GM18858 (cell line): ENCODE measurements around the gene PCSK4.
A peak's percentile ranks its signal among the peaks of the same experiment; 100 is the strongest.
"Not testable (repeated sequence)": the region's sequence is repeated elsewhere in the genome, so short reads cannot be mapped to it uniquely, and the experiment has no call there.

Experiments used
- ATAC-seq: cut with Tn5 transposase; IDR thresholded peaks from one replicate; pipeline ENCODE4 v1.9.1; 2021; ENCODE audit not compliant: unreplicated experiment

PCSK4 gene

GRCh38 chr19:1490311-1491113 is at the start of gene PCSK4:
Gene PCSK4 (minus strand): TSS chr19:1490350. CDS start chr19:1490346, 4 bp downstream.
- peak; percentile 71 for ATAC-seq

DNA sequence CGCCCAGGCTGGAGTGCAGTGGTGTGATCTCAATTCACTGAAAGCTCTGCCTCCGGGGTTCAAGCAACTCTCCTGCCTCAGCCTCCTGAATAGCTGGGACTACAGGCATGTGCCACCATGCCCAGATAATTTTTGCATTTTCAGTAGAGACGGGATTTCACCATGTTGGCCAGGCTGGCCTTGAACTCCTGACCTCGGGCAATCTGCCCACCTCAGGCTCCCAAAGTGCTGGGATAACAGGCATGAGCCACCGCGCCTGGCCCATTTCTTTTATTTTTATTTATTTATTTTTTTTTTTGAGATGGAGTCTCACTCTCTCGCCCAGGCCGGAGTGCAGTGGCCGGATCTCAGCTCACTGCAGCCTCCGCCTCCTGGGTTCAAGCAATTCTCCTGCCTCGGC is 49.6 kb upstream of the PCSK4 start:
- not testable (repeated sequence) for ATAC-seq

DNA sequence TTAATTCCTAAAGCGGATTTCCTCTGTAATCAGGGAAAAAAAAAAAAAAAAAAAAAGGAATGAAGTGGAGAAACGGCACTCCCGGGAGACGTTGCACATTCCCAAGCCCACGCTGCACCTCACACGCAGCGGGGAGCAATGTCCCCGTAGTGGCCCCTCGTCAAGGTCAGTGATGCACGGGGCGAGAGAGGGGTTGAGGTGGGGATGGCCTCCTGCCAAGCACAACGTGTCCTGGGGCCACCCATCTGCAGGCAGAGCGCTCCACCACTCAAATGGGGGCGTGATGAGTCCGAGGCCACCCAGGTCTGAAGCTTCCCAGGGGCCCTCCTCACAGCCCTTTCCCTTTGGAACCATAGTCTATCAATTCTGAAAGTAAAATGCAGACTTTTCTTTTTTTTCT is 48.8 kb upstream of the PCSK4 start:
- no peak for ATAC-seq

- not testable (repeated sequence) for ATAC-seq
These were observed 45.5 kb upstream of the PCSK4 start for GRCh38 chr19:1535699-1536098.

- no peak for ATAC-seq
These were observed 44.8 kb upstream of the PCSK4 start for GRCh38 chr19:1534972-1535371.

- ATAC-seq: no peak
These were observed 43.5 kb upstream of the PCSK4 start for GRCh38 chr19:1533510-1534150.

GRCh38 chr19:1532003-1532402 is 41.9 kb upstream of the PCSK4 start:
- ATAC-seq: no peak

DNA sequence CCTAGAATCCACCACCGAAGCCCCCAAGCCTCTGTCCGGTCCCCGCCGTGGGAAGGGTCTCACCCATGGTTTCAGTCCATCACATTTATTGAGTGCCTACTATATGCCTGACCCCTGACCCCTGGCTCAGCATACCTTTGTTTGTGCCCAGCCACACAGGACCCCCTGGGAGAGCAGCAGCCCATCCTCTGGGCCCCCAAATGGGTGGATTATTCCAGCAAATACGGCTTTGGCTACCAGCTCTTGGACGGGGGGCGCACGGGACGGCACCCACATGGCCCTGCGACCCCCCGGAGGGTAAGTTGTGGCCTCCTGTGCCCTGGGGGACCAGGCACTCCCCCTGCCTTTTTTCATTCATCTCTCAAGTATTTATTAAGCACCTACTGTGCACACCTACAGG is 41.4 kb upstream of the PCSK4 start:
- no peak for ATAC-seq

DNA sequence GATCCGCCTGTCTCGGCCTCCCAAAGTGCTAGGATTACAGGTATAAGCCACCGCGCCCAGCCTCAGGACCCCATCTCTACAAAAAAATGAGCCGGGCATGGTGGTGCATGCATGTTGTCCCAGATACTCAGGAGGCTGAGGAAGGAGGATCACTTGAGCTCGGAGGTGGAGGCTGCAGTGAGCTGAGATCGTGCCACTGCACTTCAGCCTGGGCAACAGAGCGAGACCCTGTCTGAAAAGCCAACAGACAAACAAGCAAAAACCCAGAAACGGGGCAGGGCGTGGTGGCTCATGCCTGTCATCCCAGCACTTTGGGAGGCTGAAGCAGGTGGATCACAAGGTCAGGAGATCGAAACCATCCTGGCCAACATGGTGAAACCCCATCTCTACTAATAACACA is 40.7 kb upstream of the PCSK4 start:
- ATAC-seq: not testable (repeated sequence)

DNA sequence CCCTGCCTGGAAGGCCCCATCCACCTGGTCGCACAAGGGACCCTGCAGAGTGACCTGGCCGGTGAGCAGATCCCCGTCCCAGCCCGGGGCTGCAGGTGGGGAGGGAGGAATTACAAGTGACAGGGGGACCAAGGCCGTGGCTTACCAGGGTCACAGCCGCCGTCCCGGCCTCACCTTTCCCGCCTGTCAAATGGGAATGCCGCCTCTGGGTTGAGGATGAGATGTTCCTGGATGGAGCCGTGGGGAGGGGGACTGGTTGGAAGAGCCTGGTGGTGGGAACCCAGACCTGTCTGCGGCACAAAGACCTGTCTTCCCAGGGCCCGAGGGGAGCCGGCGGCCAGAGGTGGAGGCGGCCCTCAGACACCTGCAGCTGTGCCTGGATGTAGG is 39.3 kb upstream of the PCSK4 start:
- no peak for ATAC-seq

DNA sequence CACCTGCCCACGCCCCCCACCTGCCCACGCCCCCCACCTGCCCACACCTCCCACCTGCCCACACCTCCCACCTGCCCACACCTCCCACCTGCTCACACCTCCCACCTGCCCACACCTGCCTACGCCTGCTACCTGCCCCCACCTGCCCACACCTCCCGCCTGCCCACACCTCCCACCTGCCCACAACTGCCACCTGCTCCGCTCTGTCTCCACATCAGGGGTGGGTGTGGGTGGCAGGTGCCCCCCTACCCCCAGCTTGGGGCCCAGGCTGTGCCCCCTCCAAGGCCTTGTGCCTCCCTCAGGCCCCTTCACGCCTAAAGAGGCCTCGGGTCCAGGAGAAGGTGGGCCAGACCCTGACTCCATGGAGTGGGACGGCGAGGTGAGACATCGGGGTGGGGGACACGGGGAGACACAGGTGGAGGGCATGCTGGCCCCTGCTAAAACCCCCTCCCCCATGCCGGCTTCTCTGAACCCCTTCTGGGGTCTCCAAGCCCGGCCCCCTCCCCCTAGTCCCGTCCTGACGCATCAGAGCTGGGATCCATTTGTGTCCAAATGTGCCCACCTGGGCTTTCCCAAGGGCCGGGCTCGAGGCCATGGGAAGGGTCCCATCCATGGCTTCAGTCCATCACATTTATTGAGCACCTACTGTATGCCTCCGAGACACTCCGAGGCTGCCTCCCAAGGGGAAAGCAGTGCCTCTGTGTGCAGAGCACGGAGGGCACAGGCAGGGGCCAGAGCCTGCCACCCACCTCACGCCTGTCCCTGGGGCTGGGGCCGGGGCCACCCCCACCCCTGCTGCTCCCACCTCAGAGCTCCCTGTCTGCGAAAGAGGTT is 38.7 kb upstream of the PCSK4 start:
- no peak for ATAC-seq

GRCh38 chr19:1527650-1528309 is 37.6 kb upstream of the PCSK4 start:
- no peak for ATAC-seq

- ATAC-seq: no peak
These were observed 37.0 kb upstream of the PCSK4 start for GRCh38 chr19:1526979-1527649.

DNA sequence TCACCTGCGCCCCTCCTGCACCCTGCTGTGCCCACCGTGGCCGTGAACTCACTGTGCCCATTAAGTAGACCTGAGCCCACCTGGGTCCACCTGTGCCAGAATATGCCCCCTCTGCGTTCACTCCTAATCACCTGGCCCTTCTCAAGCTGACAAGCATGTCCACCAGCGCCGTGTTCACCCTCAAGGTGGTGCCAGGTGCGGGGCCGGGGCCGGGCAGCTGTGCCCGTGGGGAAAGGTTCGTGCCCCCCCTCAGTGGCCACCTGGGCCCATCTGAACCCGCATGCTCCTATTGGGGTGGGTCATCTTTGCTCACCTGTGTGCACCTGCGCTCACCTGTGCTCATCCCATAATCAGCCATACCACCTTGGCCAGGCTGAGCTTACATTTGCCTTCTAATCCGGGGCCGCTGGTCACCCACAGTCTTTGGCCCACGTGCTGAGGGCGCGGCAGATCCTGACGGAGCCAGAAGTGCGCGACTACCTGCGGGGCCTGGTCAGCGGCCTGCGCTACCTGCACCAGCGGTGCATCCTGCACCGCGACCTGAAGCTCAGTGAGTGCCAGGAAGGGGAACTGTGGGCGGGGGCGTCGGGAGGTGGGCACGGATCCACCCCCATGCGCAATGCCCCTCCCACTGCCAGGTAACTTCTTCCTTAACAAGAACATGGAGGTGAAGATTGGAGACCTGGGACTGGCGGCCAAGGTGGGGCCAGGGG is 36.1 kb upstream of the PCSK4 start:
- ATAC-seq: no peak

- no peak for ATAC-seq
These were observed 35.2 kb upstream of the PCSK4 start for GRCh38 chr19:1525343-1525742.

- no peak for ATAC-seq
These were observed 34.8 kb upstream of the PCSK4 start for GRCh38 chr19:1524972-1525325.

DNA sequence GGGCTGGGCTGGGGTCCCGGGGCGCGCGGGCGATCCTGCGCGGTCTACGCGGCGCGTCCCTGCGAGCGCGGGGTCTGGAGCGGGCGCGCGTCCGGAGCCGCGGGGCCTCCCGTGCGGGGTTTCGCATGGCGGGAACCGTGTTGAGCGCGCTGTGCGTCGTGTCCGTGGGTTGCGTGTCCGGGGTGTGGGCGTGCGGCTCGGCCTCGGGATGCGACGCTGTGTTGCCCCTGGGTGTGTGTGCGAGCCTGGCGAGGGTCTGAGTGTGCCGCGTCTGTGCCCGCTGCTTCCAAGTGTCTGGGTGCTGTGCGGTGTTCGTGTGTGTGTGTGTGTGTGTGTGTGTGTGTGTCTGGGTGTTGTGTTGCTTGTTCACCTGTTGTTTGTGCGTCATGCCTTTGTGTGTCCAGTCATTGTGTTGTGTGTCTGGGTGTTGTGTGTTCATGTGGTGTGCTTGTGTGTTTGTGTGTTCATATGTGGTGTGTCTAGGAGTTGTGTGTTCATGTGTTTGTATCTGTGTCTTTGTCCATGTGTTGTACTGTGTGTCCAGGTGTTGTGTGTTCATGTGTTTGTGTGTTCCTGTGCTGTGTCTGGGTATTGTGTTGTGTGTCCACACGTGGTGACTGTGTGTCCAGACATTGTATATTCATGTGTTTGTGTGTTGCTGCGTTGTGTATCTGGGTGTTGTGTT is 34.3 kb upstream of the PCSK4 start:
- ATAC-seq: no peak

DNA sequence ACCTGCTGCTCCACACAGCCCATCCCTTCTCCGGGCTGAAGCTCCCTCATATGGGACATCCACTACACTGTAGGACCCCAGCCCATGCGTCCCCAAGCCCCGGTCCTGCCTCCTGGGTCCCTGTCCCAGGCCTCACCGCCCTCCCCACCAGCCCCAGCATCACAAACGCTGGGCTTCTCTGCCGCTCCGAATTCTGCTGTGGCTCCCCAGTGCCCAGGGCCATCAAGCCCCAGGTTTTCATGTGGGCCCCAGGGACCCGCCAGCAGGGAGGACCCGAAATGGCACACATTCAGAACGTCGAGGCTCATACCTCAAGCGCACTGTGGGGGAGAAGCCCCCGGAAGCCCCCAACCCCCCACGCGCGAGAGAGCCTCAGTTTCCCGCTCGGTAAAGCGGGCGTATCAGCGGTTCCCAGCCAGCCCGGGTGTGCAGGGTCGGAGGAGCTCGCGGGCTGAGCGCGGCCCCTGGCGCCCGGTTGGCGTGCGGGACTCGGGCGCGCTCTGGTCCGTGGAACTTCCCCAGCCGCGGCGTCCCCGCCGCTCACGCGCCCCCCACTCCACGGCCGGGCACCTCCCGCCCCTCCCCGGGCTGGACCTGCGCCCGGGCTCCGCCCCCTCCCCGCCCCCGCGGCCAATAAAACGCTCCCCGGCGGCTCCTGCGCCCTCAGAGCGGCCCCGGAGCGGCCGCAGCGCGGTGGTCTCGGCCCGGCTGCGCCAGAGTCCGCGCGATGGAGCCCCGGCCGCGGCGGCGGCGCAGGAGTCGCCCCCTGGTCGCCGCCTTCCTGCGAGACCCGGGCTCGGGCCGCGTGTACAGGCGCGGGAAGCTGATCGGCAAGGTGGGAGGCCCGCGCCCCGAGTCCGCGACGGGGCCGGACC is 33.5 kb upstream of the PCSK4 start, which contains the start of gene PLK5:
TSS of gene PLK5 (plus strand) at position 666 of the 875 bp plus-strand sequence. CDS start 2,920 bp downstream, outside the sequence.
- ATAC-seq: no peak
